NCI-H2107 treated with DMSO at 0.1 percent for 48 hours (cell line): ENCODE data around the gene COL3A1.

Experiments
- DNase-seq: peaks from one replicate; lab custom pipeline; 2025; ENCODE audit not compliant: unreplicated experiment; lab: John Stamatoyannopoulos, UW

The COL3A1 gene

GRCh38 chr2:188974164-188974563 is at the start of gene COL3A1:
Gene COL3A1 (plus strand): TSS chr2:188974373. CDS start chr2:188974490, 117 bp downstream.
- no peak for DNase-seq

- DNase-seq = no peak
Measured at GRCh38 chr2:188928643-188929042, 45.5 kb upstream of the COL3A1 start.

- DNase-seq = no peak
Measured at GRCh38 chr2:188931361-188931760, 42.8 kb upstream of the COL3A1 start.

DNA sequence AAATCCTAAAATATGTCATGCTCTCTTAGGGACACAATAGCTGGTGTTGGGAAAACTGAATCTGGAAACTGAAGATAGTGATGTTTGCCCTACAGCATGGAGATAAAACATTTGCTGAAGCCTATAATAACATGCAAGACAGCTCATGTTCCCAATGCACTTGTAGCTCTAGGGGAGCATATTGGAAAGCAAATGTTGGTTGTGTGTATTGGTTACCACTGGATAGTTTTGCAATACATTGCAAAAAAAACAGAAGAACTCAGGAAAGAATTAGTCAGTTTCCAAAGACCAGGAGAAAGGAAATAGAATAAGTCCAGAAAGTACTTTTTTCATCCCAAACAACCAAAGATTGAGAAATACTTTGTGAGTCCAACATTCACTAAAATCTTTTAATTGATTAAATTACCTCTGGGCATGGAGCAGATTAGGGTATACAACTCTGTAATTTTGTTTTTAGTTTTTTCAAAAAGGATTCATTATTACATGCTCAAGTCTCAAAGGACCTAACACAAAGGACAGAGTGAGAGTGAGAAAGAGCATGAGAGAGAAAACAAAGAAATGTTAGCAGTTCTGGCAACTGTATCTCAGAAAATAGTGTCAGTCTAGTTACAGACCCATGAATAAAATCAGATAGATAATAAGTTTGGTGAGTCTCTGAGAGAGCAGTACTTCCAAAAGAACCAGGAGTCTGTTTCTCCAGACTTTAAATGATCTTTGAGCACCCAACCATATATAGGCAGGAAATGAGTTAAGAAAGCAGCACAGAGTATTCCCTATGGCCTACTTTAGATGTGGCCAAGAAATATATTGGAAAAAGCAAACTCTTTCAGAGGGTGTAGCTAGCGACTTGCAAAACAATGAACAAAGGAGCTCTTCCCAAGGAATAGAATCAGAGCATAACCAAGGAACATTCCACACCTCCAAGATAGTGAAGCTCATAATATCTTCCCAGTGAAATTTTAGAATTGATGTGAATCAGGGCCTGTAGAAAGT is 36.6 kb upstream of the COL3A1 start:
- DNase-seq = no peak

DNA sequence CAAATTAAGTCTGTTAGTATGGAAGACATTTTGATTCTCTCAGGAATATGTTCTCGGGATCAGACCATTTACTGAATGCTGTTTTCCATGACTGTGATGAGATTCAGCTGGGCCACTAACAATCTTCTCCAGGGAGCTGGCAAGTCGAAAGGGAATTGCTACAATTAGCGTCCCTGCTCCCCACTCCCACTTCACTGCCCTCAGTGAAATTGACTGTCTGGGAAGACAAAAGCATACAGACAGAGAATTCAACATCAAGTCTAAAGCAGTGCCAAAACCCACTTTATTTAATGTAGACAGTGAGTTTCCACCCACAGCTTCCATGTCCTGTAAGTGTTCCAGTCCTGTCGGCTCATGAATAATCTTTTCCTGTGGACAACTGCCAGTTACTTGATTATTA is 34.0 kb upstream of the COL3A1 start:
- no peak for DNase-seq

GRCh38 chr2:188944442-188944841 is 29.7 kb upstream of the COL3A1 start:
- DNase-seq = no peak

GRCh38 chr2:188949046-188949818 is 24.9 kb upstream of the COL3A1 start:
- no peak for DNase-seq

GRCh38 chr2:188952901-188953300 is 21.3 kb upstream of the COL3A1 start:
- no peak for DNase-seq

DNA sequence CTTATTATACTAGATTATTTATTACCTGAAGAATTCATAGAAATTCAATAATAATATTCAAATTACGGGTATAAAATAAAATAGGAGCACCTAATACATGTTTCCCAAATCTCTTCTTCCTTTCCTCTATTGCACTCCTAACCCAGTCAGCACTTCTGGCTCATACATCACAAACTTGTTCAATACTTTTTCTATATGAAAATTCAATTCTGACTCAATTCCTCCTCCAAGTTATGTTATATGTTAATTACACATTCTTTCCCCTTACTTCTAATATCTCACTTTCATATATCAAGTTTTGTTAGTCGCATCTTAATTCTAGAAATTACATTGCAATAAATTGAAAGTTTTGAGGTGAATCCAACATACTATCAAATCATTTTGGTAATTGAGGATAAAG is 17.9 kb upstream of the COL3A1 start:
- DNase-seq = no peak

GRCh38 chr2:188956961-188957360 is 17.2 kb upstream of the COL3A1 start:
- DNase-seq = no peak

DNA sequence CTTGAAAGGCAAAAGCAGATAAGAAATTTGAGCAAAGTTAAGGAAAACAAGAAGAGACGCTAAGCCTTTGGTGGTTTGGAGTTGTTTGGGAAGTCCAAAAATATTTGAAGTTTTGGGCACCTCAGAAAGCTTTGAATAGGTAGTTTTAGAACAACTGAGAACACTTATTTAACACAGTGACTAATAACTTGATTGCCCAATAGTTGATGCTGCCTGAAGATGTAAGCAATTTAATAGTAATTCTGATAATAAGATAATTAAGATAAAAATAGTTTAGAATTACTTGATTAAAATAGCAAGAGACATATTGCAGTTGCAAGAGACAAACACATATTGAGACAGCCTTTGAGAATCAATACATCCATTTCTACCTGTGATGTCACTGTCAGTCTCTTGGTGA is 16.5 kb upstream of the COL3A1 start:
- DNase-seq = no peak

GRCh38 chr2:188963741-188964140 is 10.4 kb upstream of the COL3A1 start:
- no peak for DNase-seq

DNA sequence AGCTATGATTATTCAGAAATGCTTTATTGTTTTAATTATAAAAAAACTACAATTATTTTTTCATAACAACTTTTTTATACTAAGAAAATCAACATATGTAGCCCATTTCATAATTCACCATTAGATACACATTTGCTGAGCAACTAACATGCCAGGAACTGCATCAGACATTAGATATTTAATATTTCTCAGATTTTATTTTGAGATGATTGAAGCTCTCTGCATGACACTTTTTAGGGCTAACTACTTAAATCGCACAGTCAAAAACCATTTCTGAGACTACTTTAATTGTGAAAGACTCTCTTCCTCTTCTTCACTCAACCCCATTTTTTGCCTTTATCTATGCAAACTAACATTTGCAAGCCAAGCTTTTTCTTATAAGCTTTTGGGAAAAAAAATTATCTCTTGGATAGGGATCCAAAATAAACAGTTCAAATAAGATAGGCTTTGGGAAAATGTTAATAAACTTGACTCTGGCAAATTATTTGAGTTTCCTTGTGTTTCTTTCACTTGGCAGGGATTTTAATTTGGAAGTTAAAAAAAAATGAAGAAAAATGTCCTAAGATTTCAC is 9.1 kb upstream of the COL3A1 start:
- no peak for DNase-seq

- DNase-seq = no peak
Measured at GRCh38 chr2:188965563-188965962, 8.6 kb upstream of the COL3A1 start.

GRCh38 chr2:188966079-188966571 is 8.0 kb upstream of the COL3A1 start:
- DNase-seq = no peak

DNA sequence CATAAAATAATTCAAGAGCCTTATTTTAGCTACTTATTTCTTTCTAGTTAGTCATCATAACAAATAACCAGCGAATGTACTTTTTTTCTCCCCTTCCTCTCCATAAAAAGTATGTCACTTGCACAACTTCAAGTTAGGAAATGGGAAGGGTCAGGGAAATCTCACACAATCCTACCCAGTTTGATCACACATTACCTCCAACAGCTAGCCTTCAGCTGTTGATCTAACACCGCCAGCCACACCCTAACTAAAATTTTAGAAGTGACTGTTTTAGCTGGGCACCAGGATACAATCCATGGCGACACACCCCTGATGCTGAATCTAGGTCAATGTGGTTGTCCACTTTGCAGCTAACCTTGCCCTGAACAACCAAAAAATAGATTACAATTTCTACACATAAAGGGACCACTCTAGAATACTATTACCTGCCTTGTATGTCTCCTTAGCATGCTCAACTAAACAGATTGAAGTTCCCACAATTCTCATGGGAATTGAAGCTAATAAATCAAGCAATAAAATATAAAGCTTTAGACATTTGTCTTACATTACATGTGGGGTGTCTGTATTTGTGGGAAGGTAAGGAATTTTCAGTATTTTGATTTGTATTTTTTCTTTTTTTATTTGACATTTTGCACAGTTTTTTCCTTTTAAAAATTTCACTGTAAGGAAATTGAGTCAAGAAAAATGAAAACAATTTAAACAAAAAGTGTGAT is 7.3 kb upstream of the COL3A1 start:
- no peak for DNase-seq

GRCh38 chr2:188969236-188969635 is 4.9 kb upstream of the COL3A1 start:
- DNase-seq = no peak

DNA sequence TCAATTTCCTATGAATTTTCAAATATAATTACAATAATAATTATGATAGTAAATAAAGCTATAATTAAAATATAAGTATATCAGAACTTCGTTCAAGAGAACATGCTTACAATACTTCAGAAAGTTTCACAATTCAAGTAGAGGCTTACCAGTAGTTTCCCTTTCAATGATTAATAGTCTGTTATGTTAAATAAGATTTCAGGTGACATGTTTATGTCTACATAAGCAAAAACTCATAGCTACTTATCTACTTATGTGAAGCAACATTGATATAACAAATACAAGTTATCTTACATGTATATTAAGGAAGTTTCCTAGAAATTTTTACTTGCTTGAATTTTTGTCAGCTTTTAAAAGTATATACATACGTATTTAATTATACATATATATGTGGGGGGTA is 4.5 kb upstream of the COL3A1 start:
- no peak for DNase-seq

DNA sequence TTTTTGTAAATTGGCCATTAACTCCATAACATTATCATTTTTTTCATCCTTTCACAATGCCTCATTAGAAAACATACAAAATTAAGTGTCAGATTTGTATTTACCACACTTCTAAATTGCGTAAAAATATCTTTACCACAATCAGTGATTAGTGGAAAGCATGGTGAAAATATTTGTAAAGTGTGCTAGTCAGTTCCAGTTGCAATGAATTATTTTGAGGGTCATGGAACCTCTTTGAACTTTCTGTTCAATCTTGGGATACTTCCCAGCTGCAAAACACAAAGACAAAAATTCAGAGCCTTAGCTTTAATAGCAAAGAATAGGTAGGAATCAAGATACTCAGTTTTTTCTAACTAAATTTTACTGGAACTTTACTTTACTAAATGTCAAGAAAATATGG is 4.0 kb upstream of the COL3A1 start:
- no peak for DNase-seq

DNA sequence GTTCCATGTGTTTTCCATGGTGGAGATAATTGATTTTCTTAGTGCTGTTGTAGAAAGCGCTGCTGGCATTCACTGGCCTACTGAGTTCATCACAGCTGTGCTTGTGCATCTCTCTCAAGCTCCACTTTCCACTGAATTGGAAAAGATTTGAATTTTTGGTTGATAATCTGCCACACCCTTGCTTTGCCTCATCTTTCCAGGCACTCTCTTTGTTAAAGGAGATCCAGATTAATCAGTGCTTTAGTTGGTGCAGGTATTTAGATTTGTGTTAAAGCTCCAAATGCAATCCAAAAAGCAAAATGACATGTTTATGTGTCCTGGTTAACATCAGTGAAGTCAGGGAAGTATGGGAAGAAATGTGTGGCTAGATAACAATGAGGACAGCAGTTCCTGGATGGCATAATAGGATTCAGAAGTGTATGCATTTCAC is 2.7 kb upstream of the COL3A1 start:
- DNase-seq = no peak

DNA sequence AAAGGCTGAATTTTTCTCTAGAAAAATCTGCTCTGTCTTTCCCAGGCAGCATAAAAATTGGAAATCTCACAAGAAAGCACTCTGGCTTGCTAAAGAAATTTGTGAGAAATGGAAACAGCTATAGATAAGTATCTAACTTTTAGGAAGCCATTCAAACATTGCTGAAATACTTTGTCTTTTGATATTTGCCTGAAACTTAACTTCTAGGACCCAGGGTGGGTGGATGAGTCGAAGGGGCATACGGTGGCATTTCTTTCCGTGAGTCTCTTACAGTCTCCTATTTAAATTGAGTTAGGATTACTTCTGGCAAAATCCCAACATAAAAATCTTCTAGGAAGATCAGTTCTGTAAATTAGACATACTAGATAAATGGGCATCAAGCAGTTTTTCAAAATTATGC is 532 bp upstream of the COL3A1 start:
- DNase-seq = no peak
